H9 (cell line): Measurements from ENCODE around the gene SCAP. TPM values are rescaled to one million over a fixed set of nuclear protein-coding genes. Genes with fewer than 3 reads are reported as not detected.

Source experiments
- DNase-seq: peaks from one replicate; pipeline ENCODE4 v3.0.0-alpha.2; 2017
- H2AFZ ChIP-seq: one replicate; pipeline ENCODE4 v1.6.1; 2013; ENCODE audit warnings: mild to moderate bottlenecking, low read length, control low read depth, moderate library complexity
- H2AK5ac ChIP-seq: 2 replicates; pipeline ENCODE4 v1.6.1; 2013; ENCODE audit warnings: low read length, control low read depth, mixed read lengths; ENCODE audit not compliant: insufficient read length
- H2BK120ac ChIP-seq: one replicate; pipeline ENCODE4 v1.6.1; 2013; ENCODE audit warnings: low read depth, mild to moderate bottlenecking, low read length, control low read depth, inconsistent platforms; ENCODE audit not compliant: poor library complexity, severe bottlenecking
- H2BK12ac ChIP-seq: 2 replicates; pipeline ENCODE4 v1.6.1; 2013; ENCODE audit warnings: low read length, control low read depth, mixed read lengths, low read depth; ENCODE audit not compliant: insufficient read length
- H2BK15ac ChIP-seq: 2 replicates; pipeline ENCODE4 v1.6.1; 2013; ENCODE audit warnings: low read depth, low read length, control low read depth
- H2BK20ac ChIP-seq: one replicate; pipeline ENCODE4 v1.6.1; 2013; ENCODE audit warnings: low read depth, mild to moderate bottlenecking, low read length, control low read depth, inconsistent platforms; ENCODE audit not compliant: poor library complexity, severe bottlenecking
- H2BK5ac ChIP-seq: 2 replicates; pipeline ENCODE4 v1.6.1; 2013; ENCODE audit warnings: low read length, control low read depth, mixed read lengths; ENCODE audit not compliant: insufficient read length
- H3K14ac ChIP-seq: 2 replicates; pipeline ENCODE4 v1.6.1; 2013; ENCODE audit warnings: low read length, control low read depth; ENCODE audit not compliant: insufficient read depth
- H3K18ac ChIP-seq: 2 replicates; pipeline ENCODE4 v1.6.1; 2013; ENCODE audit warnings: low read depth, mild to moderate bottlenecking, mixed read lengths, low read length, control low read depth; ENCODE audit not compliant: insufficient read length
- H3K23ac ChIP-seq: 2 replicates; pipeline ENCODE4 v1.6.1; 2013; ENCODE audit warnings: low read length, control low read depth, mixed read lengths, low read depth; ENCODE audit not compliant: insufficient read length
- H3K23me2 ChIP-seq: 2 replicates; pipeline ENCODE4 v1.6.1; 2013; ENCODE audit warnings: low read depth, mild to moderate bottlenecking, mixed read lengths, low read length, control low read depth; ENCODE audit not compliant: insufficient read length, poor library complexity, severe bottlenecking
- H3K27ac ChIP-seq: 2 replicates; pipeline ENCODE4 v1.5.1; 2013; ENCODE audit warnings: low read length, control low read depth, mixed read lengths, low read depth; ENCODE audit not compliant: insufficient read length
- H3K27me3 ChIP-seq: 2 replicates; pipeline ENCODE4 v1.6.1; 2013; ENCODE audit warnings: low read length, control low read depth, inconsistent platforms; ENCODE audit not compliant: insufficient read depth
- H3K4ac ChIP-seq: 2 replicates; pipeline ENCODE4 v1.6.1; 2013; ENCODE audit warnings: low read depth, mild to moderate bottlenecking, control low read depth, inconsistent platforms, low read length, moderate library complexity
- H3K4me1 ChIP-seq: 2 replicates; pipeline ENCODE4 v1.6.1; 2013; ENCODE audit warnings: low read length, control low read depth, inconsistent platforms; ENCODE audit not compliant: insufficient read depth
- H3K4me2 ChIP-seq: 2 replicates; pipeline ENCODE4 v1.6.1; 2013; ENCODE audit warnings: low read length, control low read depth, mixed read lengths; ENCODE audit not compliant: insufficient read length, insufficient read depth
- H3K56ac ChIP-seq: 2 replicates; pipeline ENCODE4 v1.6.1; 2013; ENCODE audit warnings: low read depth, mild to moderate bottlenecking, mixed read lengths, low read length, control low read depth; ENCODE audit not compliant: insufficient read length
- H3K79me1 ChIP-seq: 2 replicates; pipeline ENCODE4 v1.6.1; 2013; ENCODE audit warnings: low read depth, mild to moderate bottlenecking, moderate library complexity, low read length, control low read depth, inconsistent platforms; ENCODE audit not compliant: insufficient read depth, poor library complexity, severe bottlenecking
- H3K79me2 ChIP-seq: 2 replicates; pipeline ENCODE4 v1.6.1; 2013; ENCODE audit warnings: low read length, control low read depth, inconsistent platforms; ENCODE audit not compliant: insufficient read depth
- H3K9ac ChIP-seq: 2 replicates; pipeline ENCODE4 v1.6.1; 2013; ENCODE audit warnings: low read length, control low read depth, mixed read lengths; ENCODE audit not compliant: insufficient read length; ENCODE audit errors: extremely low read depth
- H3K9me3 ChIP-seq: one replicate; pipeline ENCODE4 v1.6.1; 2013; ENCODE audit warnings: low read depth, low read length, inconsistent platforms; ENCODE audit not compliant: control insufficient read depth
- H3T11ph ChIP-seq: one replicate; pipeline ENCODE4 v1.6.1; 2013; ENCODE audit warnings: mild to moderate bottlenecking, low read length, control low read depth, inconsistent platforms
- H4K20me1 ChIP-seq: one replicate; pipeline ENCODE4 v1.6.1; 2013; ENCODE audit not compliant: control insufficient read depth, insufficient read length, insufficient read depth
- H4K5ac ChIP-seq: 2 replicates; pipeline ENCODE4 v1.6.1; 2013; ENCODE audit warnings: low read depth, mild to moderate bottlenecking, mixed read lengths, low read length, control low read depth; ENCODE audit not compliant: insufficient read length
- H4K8ac ChIP-seq: replicated peaks from 2 replicates; pipeline ENCODE4 v1.6.1; 2013; ENCODE audit warnings: low read length, control low read depth, mixed read lengths, low read depth; ENCODE audit not compliant: insufficient read length
- H4K91ac ChIP-seq: 2 replicates; pipeline ENCODE4 v1.6.1; 2013; ENCODE audit warnings: low read depth, mild to moderate bottlenecking, moderate library complexity, mixed read lengths, low read length, control low read depth; ENCODE audit not compliant: insufficient read length
- H3K27ac Mint-ChIP-seq, 3 experiments: 2 replicates in 2 of 3; 3 replicates in 1 of 3; pipeline ENCODE4 v1.8.0; 2020 to 2021; ENCODE audit warnings: mixed read lengths in 3 of 3, mild to moderate bottlenecking in 1 of 3, moderate library complexity in 1 of 3
- H3K27me3 Mint-ChIP-seq: 2 replicates; pipeline ENCODE4 v1.8.0; 2021; ENCODE audit warnings: low read depth, mild to moderate bottlenecking, moderate library complexity, mixed read lengths
- H3K36me3 Mint-ChIP-seq, 3 experiments: 2 replicates in 2 of 3; 3 replicates in 1 of 3; pipeline ENCODE4 v1.8.0; 2020 to 2021; ENCODE audit warnings: low read depth in 3 of 3, mixed read lengths in 3 of 3; ENCODE audit not compliant: insufficient read depth in 1 of 3
- H3K4me1 Mint-ChIP-seq, 2 experiments: 2 replicates each; pipeline ENCODE4 v1.8.0; 2020; ENCODE audit warnings: mixed read lengths in 2 of 2
- H3K4me3 Mint-ChIP-seq, 2 experiments: 2 replicates in 1 of 2; 3 replicates in 1 of 2; pipeline ENCODE4 v1.8.0; 2020 to 2021; ENCODE audit warnings: mild to moderate bottlenecking in 2 of 2, mixed read lengths in 2 of 2, moderate library complexity in 1 of 2
- H3K9me3 Mint-ChIP-seq, 2 experiments: 2 replicates in 1 of 2; 3 replicates in 1 of 2; pipeline ENCODE4 v1.8.0; 2020; ENCODE audit warnings: mild to moderate bottlenecking in 2 of 2, mixed read lengths in 2 of 2, moderate library complexity in 1 of 2
- WGBS: extraction: QIAGEN DNeasy Blood & Tissue Kit; methylation state at CpG from one replicate; pipeline ENCODE4 v1.1.7; 2013; ENCODE audit warnings: missing lambda C conversion rate, low lambda C conversion rate, mixed read lengths; ENCODE audit not compliant: insufficient read length; ENCODE audit errors: extremely low coverage; 5-methylcytosine and 5-hydroxymethylcytosine counted together
- total RNA-seq: library from RNA; stranded (reverse); gene quantifications from 2 replicates; pipeline ENCODE4 v1.2.1, GENCODE V29; 2021
- TF ChIP-seq, protein P1 (sequence below): fragments of 200-600 bp; sonication (generic); conservative IDR thresholded peaks from 3 replicates; pipeline ENCODE4 v1.8.0; 2021; ENCODE audit warnings: antibody characterized with exemption, mild to moderate bottlenecking

SCAP gene
- total RNA-seq, 1 experiment from 2014 or later: 104 TPM

DNA sequence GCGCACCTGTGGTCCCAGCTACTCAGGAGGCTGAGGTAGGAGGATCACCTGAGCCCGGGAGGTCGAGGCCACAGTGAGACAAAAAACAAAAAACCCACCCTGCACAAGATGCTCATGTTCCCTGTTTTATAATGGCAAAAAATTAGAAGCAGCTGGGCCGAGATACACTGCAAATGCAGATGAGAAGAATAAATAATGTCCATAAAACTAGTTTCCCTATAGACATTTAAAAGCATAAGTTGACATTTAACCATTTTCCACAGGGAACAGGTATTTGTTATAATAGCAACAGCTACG, 537 bp upstream of the SCAP start:
- Histone ChIP-seq H4K8ac (no peak overlapping the region), H3K14ac (no peak overlapping the region), H4K20me1 (no peaks in the 10 kb centered on the region), H3K4me1 (peaks cover 2% of the 10 kb centered on the region; the same call in 1 of the 2 replicates), H2BK20ac (no peak overlapping the region), H3K23ac (no peak overlapping the region), H3K4ac (no peak overlapping the region), H3K56ac (no peak overlapping the region), H3K9me3 (no peaks in the 10 kb centered on the region), H3K79me2 (peaks cover 21% of the 10 kb centered on the region; the same call in 1 of the 2 replicates), H2BK12ac (no peak overlapping the region), H2AK5ac (no peak overlapping the region), H3K9ac (no peak overlapping the region), H3T11ph (no peak overlapping the region), H3K23me2 (no peaks in the 10 kb centered on the region), H3K27ac (no peak overlapping the region), H4K91ac (no peak overlapping the region), H3K27me3 (no peaks in the 10 kb centered on the region), H2AFZ (no peak overlapping the region), H2BK15ac (no peak overlapping the region), H3K79me1 (peaks cover 5% of the 10 kb centered on the region), H2BK120ac (no peak overlapping the region), H3K18ac (no peak overlapping the region), H2BK5ac (no peak overlapping the region), H4K5ac (no peak overlapping the region), H3K4me2 (no peak overlapping the region)
- H3K27me3 Mint-ChIP-seq: no peaks in the 10 kb centered on the region
- no peak for DNase-seq
- peaks cover 0 to 4% (median 0%) of the 10 kb centered on the region in 3 experiments; a peak in 2 of 7 replicates for H3K36me3 Mint-ChIP-seq
- H3K4me3 Mint-ChIP-seq: peak overlapping the region; percentile 80 to 90; a peak in 4 of 5 replicates
- H3K9me3 Mint-ChIP-seq: no peaks in the 10 kb centered on the region; a peak in 2 of 5 replicates
- TF ChIP-seq, protein P1, sequence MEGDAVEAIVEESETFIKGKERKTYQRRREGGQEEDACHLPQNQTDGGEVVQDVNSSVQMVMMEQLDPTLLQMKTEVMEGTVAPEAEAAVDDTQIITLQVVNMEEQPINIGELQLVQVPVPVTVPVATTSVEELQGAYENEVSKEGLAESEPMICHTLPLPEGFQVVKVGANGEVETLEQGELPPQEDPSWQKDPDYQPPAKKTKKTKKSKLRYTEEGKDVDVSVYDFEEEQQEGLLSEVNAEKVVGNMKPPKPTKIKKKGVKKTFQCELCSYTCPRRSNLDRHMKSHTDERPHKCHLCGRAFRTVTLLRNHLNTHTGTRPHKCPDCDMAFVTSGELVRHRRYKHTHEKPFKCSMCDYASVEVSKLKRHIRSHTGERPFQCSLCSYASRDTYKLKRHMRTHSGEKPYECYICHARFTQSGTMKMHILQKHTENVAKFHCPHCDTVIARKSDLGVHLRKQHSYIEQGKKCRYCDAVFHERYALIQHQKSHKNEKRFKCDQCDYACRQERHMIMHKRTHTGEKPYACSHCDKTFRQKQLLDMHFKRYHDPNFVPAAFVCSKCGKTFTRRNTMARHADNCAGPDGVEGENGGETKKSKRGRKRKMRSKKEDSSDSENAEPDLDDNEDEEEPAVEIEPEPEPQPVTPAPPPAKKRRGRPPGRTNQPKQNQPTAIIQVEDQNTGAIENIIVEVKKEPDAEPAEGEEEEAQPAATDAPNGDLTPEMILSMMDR: no peak
- H3K27ac Mint-ChIP-seq: no peak overlapping the region; a peak in 1 of 7 replicates
- no CpG with 5 or more reads among the region's 5 CpGs for WGBS
- H3K4me1 Mint-ChIP-seq: peaks cover 33 to 44% of the 10 kb centered on the region in 2 experiments
